HepG2 (cell line): Measurements from ENCODE around the gene CIT. TPM values are rescaled to one million over a fixed set of nuclear protein-coding genes. Genes with fewer than 3 reads are reported as not detected.

Source experiments
- ARNT2 ChIP-seq: sonication (generic); formaldehyde crosslinking; IDR thresholded peaks from 2 replicates; pipeline ENCODE4 v1.8.0; 2022; ENCODE audit warnings: mild to moderate bottlenecking, low read depth, missing genetic modification reagents, moderate library complexity
- CREB1 ChIP-seq, 2 experiments: fragments of 450-650 bp in 1 of 2; IDR thresholded peaks; 2 replicates each; pipeline ENCODE4 v1.6.1; 2016 to 2017; ENCODE audit warnings: control low read depth in 1 of 2, mild to moderate bottlenecking in 1 of 2, missing compliant biosample characterization in 1 of 2, missing genetic modification characterization in 1 of 2
- FUBP1 ChIP-seq: sonication (generic); formaldehyde crosslinking; IDR thresholded peaks from 2 replicates; pipeline ENCODE4 v1.5.1; 2020; ENCODE audit warnings: missing genetic modification reagents, mild to moderate bottlenecking, borderline replicate concordance
- HDAC1 ChIP-seq: sonication (generic); formaldehyde crosslinking; IDR thresholded peaks from 2 replicates; pipeline ENCODE4 v1.5.1; 2020; ENCODE audit warnings: mild to moderate bottlenecking, missing genetic modification reagents
- KIAA2018 ChIP-seq: sonication (generic); formaldehyde crosslinking; IDR thresholded peaks from 2 replicates; pipeline ENCODE4 v1.5.0; 2020; ENCODE audit warnings: mild to moderate bottlenecking, missing genetic modification reagents, borderline replicate concordance
- KLF16 ChIP-seq, 2 experiments: sonication (generic) in 1 of 2; formaldehyde crosslinking in 1 of 2; IDR thresholded peaks; 2 replicates each; pipeline versions ENCODE4 v1.6.1 to v1.8.0; 2016 to 2023; ENCODE audit warnings: missing genetic modification reagents in 2 of 2, missing compliant biosample characterization in 1 of 2
- MTA1 ChIP-seq: sonication (generic); formaldehyde crosslinking; IDR thresholded peaks from 2 replicates; pipeline ENCODE4 v1.4.0; 2020; ENCODE audit warnings: missing genetic modification reagents, mild to moderate bottlenecking, borderline replicate concordance
- SCMH1 ChIP-seq: sonication (generic); formaldehyde crosslinking; IDR thresholded peaks from 2 replicates; pipeline ENCODE4 v1.9.0; 2021; ENCODE audit warnings: missing genetic modification reagents, mild to moderate bottlenecking, borderline replicate concordance
- SIN3B ChIP-seq: fragments of 150-350 bp; IDR thresholded peaks from 2 replicates; pipeline ENCODE4 v1.6.1; 2014; ENCODE audit warnings: low read length
- SKI ChIP-seq: fragments of 450-650 bp; IDR thresholded peaks from one replicate; pipeline ENCODE4 v1.6.1; 2018; ENCODE audit warnings: mild to moderate bottlenecking; ENCODE audit not compliant: partially characterized antibody
- TEAD2 ChIP-seq: sonication (generic); formaldehyde crosslinking; IDR thresholded peaks from 2 replicates; pipeline ENCODE4 v1.9.0; 2021; ENCODE audit warnings: missing genetic modification reagents
- ZNF549 ChIP-seq: sonication (generic); formaldehyde crosslinking; IDR thresholded peaks from 2 replicates; pipeline ENCODE4 v1.5.0; 2020; ENCODE audit warnings: missing genetic modification reagents
- polyA plus RNA-seq, 8 experiments: library from polyadenylated mRNA; depleted of rRNA in 3 of 8; stranded (reverse) in 7 of 8; unstranded in 1 of 8; fragments of >200 nt; fragmentation: Illumina TruSeq in 4 of 8; extraction: Trizol in 4 of 8; gene quantifications; 2 replicates each; pipeline versions ENCODE4 v1.2.1 to v1.2.3, GENCODE V29; 2011 to 2016; ENCODE audit warnings: low read depth in 4 of 8, missing spikeins in 1 of 8, mixed read lengths in 1 of 8; ENCODE audit not compliant: insufficient read depth in 1 of 8
- total RNA-seq, 5 experiments: library from RNA; depleted of rRNA; stranded (reverse); fragments of >200 nt; fragmentation: Illumina TruSeq; extraction: Trizol; gene quantifications; 2 replicates each; pipeline ENCODE4 v1.2.3, GENCODE V29; 2016; ENCODE audit warnings: low read depth in 1 of 5
- TF ChIP-seq, protein P1 (sequence below): sonication (generic); formaldehyde crosslinking; IDR thresholded peaks from 2 replicates; pipeline ENCODE4 v1.4.0; 2020; ENCODE audit warnings: mild to moderate bottlenecking, missing genetic modification reagents

CIT gene
- total and polyA plus RNA-seq, 2 of the 13 experiments (the other 11 are each of a cell fraction or from before 2014, with no cell fraction given) = 7.7 to 11.7 TPM

- TF ChIP-seq KIAA2018 (CRISPR knock-in tag) (no peak), CREB1 (IDR thresholded peaks at IDR 0.05) (peak; percentile 28; the same call in 1 of the 2 replicates), CREB1 (CRISPR knock-in tag; IDR thresholded peaks at IDR 0.05) (no peak), SKI (no peak), KLF16 (CRISPR knock-in tag; IDR thresholded peaks at IDR 0.05) (0 out of 4 replicates have a peak, but pooled peaks of 1 of the 2 experiments have one; percentile 26), SCMH1 (CRISPR knock-in tag) (no peak), ARNT2 (CRISPR knock-in tag) (no peak), MTA1 (CRISPR knock-in tag) (no peak), TEAD2 (no peak), FUBP1 (CRISPR knock-in tag) (no peak), SIN3B (no peak), ZNF549 (no peak), HDAC1 (CRISPR knock-in tag) (0 out of 2 replicates have a peak, but pooled peaks have one; percentile 34)
- TF ChIP-seq, protein P1, sequence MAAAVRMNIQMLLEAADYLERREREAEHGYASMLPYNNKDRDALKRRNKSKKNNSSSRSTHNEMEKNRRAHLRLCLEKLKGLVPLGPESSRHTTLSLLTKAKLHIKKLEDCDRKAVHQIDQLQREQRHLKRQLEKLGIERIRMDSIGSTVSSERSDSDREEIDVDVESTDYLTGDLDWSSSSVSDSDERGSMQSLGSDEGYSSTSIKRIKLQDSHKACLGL (CRISPR knock-in tag) = no peak
Measured at GRCh38 chr12:119804011-119804641, 73.0 kb downstream of the CIT start (continued).
